ENCODE results near the gene SLC17A7.

SLC17A7 gene

DNA sequence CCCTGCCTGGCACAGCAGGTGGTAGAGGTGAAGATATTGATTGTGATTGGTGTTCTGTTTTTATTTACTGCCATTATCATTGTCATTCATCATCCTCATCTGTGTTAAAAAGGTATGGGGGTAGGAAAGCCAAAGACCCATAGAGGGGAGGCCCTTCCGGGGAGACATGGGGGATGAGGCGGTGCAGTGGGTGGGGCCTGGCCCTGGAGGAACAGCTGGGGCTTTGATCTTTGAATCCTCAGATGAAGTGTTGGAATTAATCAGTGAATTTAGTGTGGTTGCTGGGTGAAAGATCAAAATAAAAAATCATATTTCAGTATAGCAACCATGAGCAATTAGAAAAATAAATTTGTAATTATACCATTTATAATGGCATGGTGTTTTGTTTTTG lies 25.5 kb downstream of the SLC17A7 start:
- ChIA-PET CTCF (interaction anchor here (0.6 to 1.8 kb wide), 4 partner anchors 9 to 341 kb away, joined by 3 to 6 read pairs (median 4); no protein-coding TSS in a partner anchor), POLR2A (interaction anchor here (1.1 kb wide), 1 partner anchor 38 kb away, joined by 3 read pairs; the partner anchor contains the start of gene ALDH16A1)
- Histone ChIP-seq H3K4me3 (ENCODE audit: low read depth, low read length) (no peak overlapping the region), H3K4me1 (ENCODE audit: control insufficient read depth, insufficient read depth, low read length) (no peaks in the 10 kb centered on the region), H3K27ac (ENCODE audit: extremely low read depth, low read depth, low read length) (no peak overlapping the region), H3K36me3 (ENCODE audit: control insufficient read depth in 2 of 2, insufficient read depth in 1 of 2, low read length in 2 of 2) (no peaks in the 10 kb centered on the region), H3K9me3 (ENCODE audit: control insufficient read depth, insufficient read depth, low read depth, low read length) (no peaks in the 10 kb centered on the region)
- TF ChIP-seq, protein P1, sequence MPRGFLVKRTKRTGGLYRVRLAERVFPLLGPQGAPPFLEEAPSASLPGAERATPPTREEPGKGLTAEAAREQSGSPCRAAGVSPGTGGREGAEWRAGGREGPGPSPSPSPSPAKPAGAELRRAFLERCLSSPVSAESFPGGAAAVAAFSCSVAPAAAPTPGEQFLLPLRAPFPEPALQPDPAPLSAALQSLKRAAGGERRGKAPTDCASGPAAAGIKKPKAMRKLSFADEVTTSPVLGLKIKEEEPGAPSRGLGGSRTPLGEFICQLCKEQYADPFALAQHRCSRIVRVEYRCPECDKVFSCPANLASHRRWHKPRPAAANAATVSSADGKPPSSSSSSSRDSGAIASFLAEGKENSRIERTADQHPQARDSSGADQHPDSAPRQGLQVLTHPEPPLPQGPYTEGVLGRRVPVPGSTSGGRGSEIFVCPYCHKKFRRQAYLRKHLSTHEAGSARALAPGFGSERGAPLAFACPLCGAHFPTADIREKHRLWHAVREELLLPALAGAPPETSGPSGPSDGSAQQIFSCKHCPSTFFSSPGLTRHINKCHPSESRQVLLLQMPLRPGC (tag by site-specific recombination; IDR thresholded peaks at IDR 0.05), result no peak
- TF ChIP-seq ZNF624 (tag by site-specific recombination; IDR thresholded peaks at IDR 0.05) (no peak), ZNF10 (tag by site-specific recombination; IDR thresholded peaks at IDR 0.05) (no peak), ZNF202 (tag by site-specific recombination; IDR thresholded peaks at IDR 0.05; ENCODE audit: borderline replicate concordance) (no peak), ZNF560 (tag by site-specific recombination; IDR thresholded peaks at IDR 0.05; ENCODE audit: borderline replicate concordance) (no peak), MEIS1 (CRISPR knock-in tag; IDR thresholded peaks at IDR 0.05; ENCODE audit: borderline replicate concordance) (no peak), ZNF394 (tag by site-specific recombination; IDR thresholded peaks at IDR 0.05; ENCODE audit: borderline replicate concordance) (no peak), ZNF155 (tag by site-specific recombination; IDR thresholded peaks at IDR 0.05) (no peak), ZNF423 (tag by site-specific recombination; IDR thresholded peaks at IDR 0.05) (no peak), HOXC10 (CRISPR knock-in tag; IDR thresholded peaks at IDR 0.05) (no peak), MZF1 (tag by site-specific recombination; IDR thresholded peaks at IDR 0.05; ENCODE audit: borderline replicate concordance) (no peak), ZNF146 (tag by site-specific recombination; IDR thresholded peaks at IDR 0.05) (no peak), ZNF596 (tag by site-specific recombination; IDR thresholded peaks at IDR 0.05) (no peak)
- TF ChIP-seq, protein P2, sequence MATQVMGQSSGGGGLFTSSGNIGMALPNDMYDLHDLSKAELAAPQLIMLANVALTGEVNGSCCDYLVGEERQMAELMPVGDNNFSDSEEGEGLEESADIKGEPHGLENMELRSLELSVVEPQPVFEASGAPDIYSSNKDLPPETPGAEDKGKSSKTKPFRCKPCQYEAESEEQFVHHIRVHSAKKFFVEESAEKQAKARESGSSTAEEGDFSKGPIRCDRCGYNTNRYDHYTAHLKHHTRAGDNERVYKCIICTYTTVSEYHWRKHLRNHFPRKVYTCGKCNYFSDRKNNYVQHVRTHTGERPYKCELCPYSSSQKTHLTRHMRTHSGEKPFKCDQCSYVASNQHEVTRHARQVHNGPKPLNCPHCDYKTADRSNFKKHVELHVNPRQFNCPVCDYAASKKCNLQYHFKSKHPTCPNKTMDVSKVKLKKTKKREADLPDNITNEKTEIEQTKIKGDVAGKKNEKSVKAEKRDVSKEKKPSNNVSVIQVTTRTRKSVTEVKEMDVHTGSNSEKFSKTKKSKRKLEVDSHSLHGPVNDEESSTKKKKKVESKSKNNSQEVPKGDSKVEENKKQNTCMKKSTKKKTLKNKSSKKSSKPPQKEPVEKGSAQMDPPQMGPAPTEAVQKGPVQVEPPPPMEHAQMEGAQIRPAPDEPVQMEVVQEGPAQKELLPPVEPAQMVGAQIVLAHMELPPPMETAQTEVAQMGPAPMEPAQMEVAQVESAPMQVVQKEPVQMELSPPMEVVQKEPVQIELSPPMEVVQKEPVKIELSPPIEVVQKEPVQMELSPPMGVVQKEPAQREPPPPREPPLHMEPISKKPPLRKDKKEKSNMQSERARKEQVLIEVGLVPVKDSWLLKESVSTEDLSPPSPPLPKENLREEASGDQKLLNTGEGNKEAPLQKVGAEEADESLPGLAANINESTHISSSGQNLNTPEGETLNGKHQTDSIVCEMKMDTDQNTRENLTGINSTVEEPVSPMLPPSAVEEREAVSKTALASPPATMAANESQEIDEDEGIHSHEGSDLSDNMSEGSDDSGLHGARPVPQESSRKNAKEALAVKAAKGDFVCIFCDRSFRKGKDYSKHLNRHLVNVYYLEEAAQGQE (tag by site-specific recombination; IDR thresholded peaks at IDR 0.05), result no peak
- TF ChIP-seq, protein P3, sequence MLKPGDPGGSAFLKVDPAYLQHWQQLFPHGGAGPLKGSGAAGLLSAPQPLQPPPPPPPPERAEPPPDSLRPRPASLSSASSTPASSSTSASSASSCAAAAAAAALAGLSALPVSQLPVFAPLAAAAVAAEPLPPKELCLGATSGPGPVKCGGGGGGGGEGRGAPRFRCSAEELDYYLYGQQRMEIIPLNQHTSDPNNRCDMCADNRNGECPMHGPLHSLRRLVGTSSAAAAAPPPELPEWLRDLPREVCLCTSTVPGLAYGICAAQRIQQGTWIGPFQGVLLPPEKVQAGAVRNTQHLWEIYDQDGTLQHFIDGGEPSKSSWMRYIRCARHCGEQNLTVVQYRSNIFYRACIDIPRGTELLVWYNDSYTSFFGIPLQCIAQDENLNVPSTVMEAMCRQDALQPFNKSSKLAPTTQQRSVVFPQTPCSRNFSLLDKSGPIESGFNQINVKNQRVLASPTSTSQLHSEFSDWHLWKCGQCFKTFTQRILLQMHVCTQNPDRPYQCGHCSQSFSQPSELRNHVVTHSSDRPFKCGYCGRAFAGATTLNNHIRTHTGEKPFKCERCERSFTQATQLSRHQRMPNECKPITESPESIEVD (tag by site-specific recombination; IDR thresholded peaks at IDR 0.05), result no peak
- TF ChIP-seq, protein P4, sequence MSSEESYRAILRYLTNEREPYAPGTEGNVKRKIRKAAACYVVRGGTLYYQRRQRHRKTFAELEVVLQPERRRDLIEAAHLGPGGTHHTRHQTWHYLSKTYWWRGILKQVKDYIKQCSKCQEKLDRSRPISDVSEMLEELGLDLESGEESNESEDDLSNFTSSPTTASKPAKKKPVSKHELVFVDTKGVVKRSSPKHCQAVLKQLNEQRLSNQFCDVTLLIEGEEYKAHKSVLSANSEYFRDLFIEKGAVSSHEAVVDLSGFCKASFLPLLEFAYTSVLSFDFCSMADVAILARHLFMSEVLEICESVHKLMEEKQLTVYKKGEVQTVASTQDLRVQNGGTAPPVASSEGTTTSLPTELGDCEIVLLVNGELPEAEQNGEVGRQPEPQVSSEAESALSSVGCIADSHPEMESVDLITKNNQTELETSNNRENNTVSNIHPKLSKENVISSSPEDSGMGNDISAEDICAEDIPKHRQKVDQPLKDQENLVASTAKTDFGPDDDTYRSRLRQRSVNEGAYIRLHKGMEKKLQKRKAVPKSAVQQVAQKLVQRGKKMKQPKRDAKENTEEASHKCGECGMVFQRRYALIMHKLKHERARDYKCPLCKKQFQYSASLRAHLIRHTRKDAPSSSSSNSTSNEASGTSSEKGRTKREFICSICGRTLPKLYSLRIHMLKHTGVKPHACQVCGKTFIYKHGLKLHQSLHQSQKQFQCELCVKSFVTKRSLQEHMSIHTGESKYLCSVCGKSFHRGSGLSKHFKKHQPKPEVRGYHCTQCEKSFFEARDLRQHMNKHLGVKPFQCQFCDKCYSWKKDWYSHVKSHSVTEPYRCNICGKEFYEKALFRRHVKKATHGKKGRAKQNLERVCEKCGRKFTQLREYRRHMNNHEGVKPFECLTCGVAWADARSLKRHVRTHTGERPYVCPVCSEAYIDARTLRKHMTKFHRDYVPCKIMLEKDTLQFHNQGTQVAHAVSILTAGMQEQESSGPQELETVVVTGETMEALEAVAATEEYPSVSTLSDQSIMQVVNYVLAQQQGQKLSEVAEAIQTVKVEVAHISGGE (tag by site-specific recombination; conservative IDR thresholded peaks at IDR 0.05; ENCODE audit: low read depth), result no peak
- TF ChIP-seq, protein P5, sequence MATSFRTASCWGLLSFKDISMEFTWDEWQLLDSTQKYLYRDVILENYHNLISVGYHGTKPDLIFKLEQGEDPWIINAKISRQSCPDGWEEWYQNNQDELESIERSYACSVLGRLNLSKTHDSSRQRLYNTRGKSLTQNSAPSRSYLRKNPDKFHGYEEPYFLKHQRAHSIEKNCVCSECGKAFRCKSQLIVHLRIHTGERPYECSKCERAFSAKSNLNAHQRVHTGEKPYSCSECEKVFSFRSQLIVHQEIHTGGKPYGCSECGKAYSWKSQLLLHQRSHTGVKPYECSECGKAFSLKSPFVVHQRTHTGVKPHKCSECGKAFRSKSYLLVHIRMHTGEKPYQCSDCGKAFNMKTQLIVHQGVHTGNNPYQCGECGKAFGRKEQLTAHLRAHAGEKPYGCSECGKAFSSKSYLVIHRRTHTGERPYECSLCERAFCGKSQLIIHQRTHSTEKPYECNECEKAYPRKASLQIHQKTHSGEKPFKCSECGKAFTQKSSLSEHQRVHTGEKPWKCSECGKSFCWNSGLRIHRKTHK (tag by site-specific recombination; IDR thresholded peaks at IDR 0.05), result no peak
- TF ChIP-seq, protein P6, sequence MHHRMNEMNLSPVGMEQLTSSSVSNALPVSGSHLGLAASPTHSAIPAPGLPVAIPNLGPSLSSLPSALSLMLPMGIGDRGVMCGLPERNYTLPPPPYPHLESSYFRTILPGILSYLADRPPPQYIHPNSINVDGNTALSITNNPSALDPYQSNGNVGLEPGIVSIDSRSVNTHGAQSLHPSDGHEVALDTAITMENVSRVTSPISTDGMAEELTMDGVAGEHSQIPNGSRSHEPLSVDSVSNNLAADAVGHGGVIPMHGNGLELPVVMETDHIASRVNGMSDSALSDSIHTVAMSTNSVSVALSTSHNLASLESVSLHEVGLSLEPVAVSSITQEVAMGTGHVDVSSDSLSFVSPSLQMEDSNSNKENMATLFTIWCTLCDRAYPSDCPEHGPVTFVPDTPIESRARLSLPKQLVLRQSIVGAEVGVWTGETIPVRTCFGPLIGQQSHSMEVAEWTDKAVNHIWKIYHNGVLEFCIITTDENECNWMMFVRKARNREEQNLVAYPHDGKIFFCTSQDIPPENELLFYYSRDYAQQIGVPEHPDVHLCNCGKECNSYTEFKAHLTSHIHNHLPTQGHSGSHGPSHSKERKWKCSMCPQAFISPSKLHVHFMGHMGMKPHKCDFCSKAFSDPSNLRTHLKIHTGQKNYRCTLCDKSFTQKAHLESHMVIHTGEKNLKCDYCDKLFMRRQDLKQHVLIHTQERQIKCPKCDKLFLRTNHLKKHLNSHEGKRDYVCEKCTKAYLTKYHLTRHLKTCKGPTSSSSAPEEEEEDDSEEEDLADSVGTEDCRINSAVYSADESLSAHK (tag by site-specific recombination; IDR thresholded peaks at IDR 0.05), result no peak

Measured in HEK293 (cell line).